SK-N-SH treated with all-trans-retinoic acid at 6 μM for 48 hours (cell line): Measurements from ENCODE around the gene PAQR8.

ENCODE experiments used
- ATAC-seq: fragments of 200-7000 bp; cut with Tn5 transposase; 3 replicates; pipeline ENCODE4 v1.9.1; 2020; ENCODE audit warnings: mild to moderate bottlenecking, moderate library complexity
- ARNTL ChIP-seq: fragments of 450-650 bp; formaldehyde crosslinking; IDR thresholded peaks from 2 replicates; pipeline ENCODE4 v1.5.0; 2020; ENCODE audit warnings: low read depth, mild to moderate bottlenecking, moderate library complexity, borderline replicate concordance
- BACH2 ChIP-seq: fragments of 250-450 bp; sonication (Bioruptor Pico); IDR thresholded peaks from 2 replicates; pipeline ENCODE4 v1.9.0; 2021; ENCODE audit warnings: mild to moderate bottlenecking, borderline replicate concordance
- CREB5 ChIP-seq: fragments of 250-450 bp; sonication (Bioruptor Pico); IDR thresholded peaks from 2 replicates; pipeline ENCODE4 v1.5.1; 2020; ENCODE audit warnings: low read depth, mild to moderate bottlenecking, moderate library complexity
- CSDC2 ChIP-seq: fragments of 250-450 bp; sonication (Bioruptor Pico); IDR thresholded peaks from 2 replicates; pipeline ENCODE4 v1.5.0; 2020; ENCODE audit warnings: mild to moderate bottlenecking, moderate library complexity
- CSRNP3 ChIP-seq: fragments of 250-450 bp; sonication (Bioruptor Pico); IDR thresholded peaks from 2 replicates; pipeline ENCODE4 v1.5.1; 2021; ENCODE audit warnings: mild to moderate bottlenecking, moderate library complexity
- ESRRG ChIP-seq: fragments of 250-450 bp; sonication (Bioruptor Pico); IDR thresholded peaks from 2 replicates; pipeline ENCODE4 v1.6.1; 2021; ENCODE audit warnings: mild to moderate bottlenecking
- GLIS3 ChIP-seq: fragments of 250-450 bp; sonication (Bioruptor Pico); IDR thresholded peaks from 2 replicates; pipeline ENCODE4 v1.5.0; 2020; ENCODE audit warnings: mild to moderate bottlenecking, moderate library complexity
- ISL1 ChIP-seq: fragments of 250-450 bp; sonication (Bioruptor Pico); IDR thresholded peaks from 2 replicates; pipeline ENCODE4 v2.1.2; 2022; ENCODE audit warnings: mild to moderate bottlenecking, moderate library complexity
- OSR1 ChIP-seq: fragments of 250-450 bp; sonication (Bioruptor Pico); IDR thresholded peaks from 2 replicates; pipeline ENCODE4 v1.8.0; 2022; ENCODE audit warnings: moderate library complexity, mild to moderate bottlenecking, inconsistent platforms
- PATZ1 ChIP-seq: fragments of 250-450 bp; sonication (Bioruptor Pico); IDR thresholded peaks from 2 replicates; pipeline ENCODE4 v1.8.0; 2020; ENCODE audit warnings: mild to moderate bottlenecking, moderate library complexity, borderline replicate concordance
- POU6F1 ChIP-seq: fragments of 250-450 bp; sonication (Bioruptor Pico); IDR thresholded peaks from 2 replicates; pipeline ENCODE4 v1.8.0; 2021; ENCODE audit warnings: low read depth, mild to moderate bottlenecking, moderate library complexity, borderline replicate concordance
- PPARA ChIP-seq: fragments of 250-450 bp; sonication (Bioruptor Pico); IDR thresholded peaks from 2 replicates; pipeline ENCODE4 v1.5.0; 2020; ENCODE audit warnings: mild to moderate bottlenecking, borderline replicate concordance
- RARB ChIP-seq: fragments of 250-450 bp; sonication (Bioruptor Pico); IDR thresholded peaks from 2 replicates; pipeline ENCODE4 v1.8.0; 2021; ENCODE audit warnings: mild to moderate bottlenecking, moderate library complexity
- SNAI2 ChIP-seq: fragments of 250-450 bp; sonication (Bioruptor Pico); IDR thresholded peaks from 2 replicates; pipeline ENCODE4 v1.5.0; 2020; ENCODE audit warnings: mild to moderate bottlenecking, moderate library complexity
- TCF4 ChIP-seq: fragments of 250-450 bp; sonication (Bioruptor Pico); IDR thresholded peaks from 2 replicates; pipeline ENCODE4 v1.8.0; 2021; ENCODE audit warnings: mild to moderate bottlenecking, moderate library complexity, borderline replicate concordance
- TOX ChIP-seq: fragments of 250-450 bp; sonication (Bioruptor Pico); IDR thresholded peaks from 2 replicates; pipeline ENCODE4 v1.8.0; 2021; ENCODE audit warnings: mild to moderate bottlenecking, moderate library complexity, borderline replicate concordance
- TSHZ2 ChIP-seq: fragments of 250-450 bp; sonication (Bioruptor Pico); IDR thresholded peaks from 2 replicates; pipeline ENCODE4 v1.5.0; 2020; ENCODE audit warnings: mild to moderate bottlenecking, moderate library complexity
- ZC3H10 ChIP-seq: fragments of 250-450 bp; sonication (Bioruptor Pico); IDR thresholded peaks from 2 replicates; pipeline ENCODE4 v1.5.1; 2021; ENCODE audit warnings: mild to moderate bottlenecking, moderate library complexity
- ZFP3 ChIP-seq: fragments of 250-450 bp; sonication (Bioruptor Pico); IDR thresholded peaks from 2 replicates; pipeline ENCODE4 v1.5.0; 2020; ENCODE audit warnings: mild to moderate bottlenecking, moderate library complexity
- ZFP30 ChIP-seq: fragments of 450-650 bp; formaldehyde crosslinking; IDR thresholded peaks from 2 replicates; pipeline ENCODE4 v1.5.0; 2022; ENCODE audit warnings: mild to moderate bottlenecking, moderate library complexity
- ZNF565 ChIP-seq: fragments of 450-650 bp; formaldehyde crosslinking; conservative IDR thresholded peaks from 2 replicates; pipeline ENCODE4 v1.5.0; 2020; ENCODE audit warnings: low read depth, mild to moderate bottlenecking, moderate library complexity
- ZNF70 ChIP-seq: fragments of 450-650 bp; formaldehyde crosslinking; IDR thresholded peaks from 2 replicates; pipeline ENCODE4 v1.5.0; 2020; ENCODE audit warnings: mild to moderate bottlenecking, moderate library complexity
- ZNF8 ChIP-seq: fragments of 450-650 bp; formaldehyde crosslinking; IDR thresholded peaks from 2 replicates; pipeline ENCODE4 v1.5.0; 2020; ENCODE audit warnings: mild to moderate bottlenecking, moderate library complexity

PAQR8 gene

GRCh38 chr6:52403086-52403485 is 41.1 kb downstream of the PAQR8 start (continued):
- TF ChIP-seq PATZ1 (CRISPR knock-in tag): no peak
- TF ChIP-seq CREB5 (CRISPR knock-in tag): no peak

GRCh38 chr6:52403627-52404026 is 41.7 kb downstream of the PAQR8 start:
- ATAC-seq: peak; percentile 36
- no peak for TF ChIP-seq RARB (CRISPR knock-in tag)
- no peak for TF ChIP-seq OSR1
- TF ChIP-seq CREB5 (CRISPR knock-in tag): no peak
- 0 out of 2 replicates have a peak, but pooled peaks have one; percentile 18 for TF ChIP-seq ISL1 (CRISPR knock-in tag)
- no peak for TF ChIP-seq BACH2
- TF ChIP-seq ARNTL (CRISPR knock-in tag): no peak
- 0 out of 2 replicates have a peak, but pooled peaks have one; percentile 23 for TF ChIP-seq CSRNP3 (CRISPR knock-in tag)
- TF ChIP-seq TOX: no peak
- no peak for TF ChIP-seq ZC3H10 (CRISPR knock-in tag)
- peak; percentile 45; the same call in 1 of the 2 replicates for TF ChIP-seq ZNF8 (CRISPR knock-in tag)
- no peak for TF ChIP-seq GLIS3 (CRISPR knock-in tag)
- TF ChIP-seq PPARA (CRISPR knock-in tag): no peak
- TF ChIP-seq CSDC2: no peak
- TF ChIP-seq ZNF70: no peak
- TF ChIP-seq ZNF565 (CRISPR knock-in tag): 0 out of 2 replicates have a peak, but pooled peaks have one; percentile 50
- no peak for TF ChIP-seq ZFP30 (CRISPR knock-in tag)
- no peak for TF ChIP-seq POU6F1 (CRISPR knock-in tag)
- TF ChIP-seq TCF4 (CRISPR knock-in tag): peak; percentile 25; the same call in 1 of the 2 replicates
- no peak for TF ChIP-seq ESRRG
- peak; percentile 75; the same call in 1 of the 2 replicates for TF ChIP-seq TSHZ2 (CRISPR knock-in tag)
- no peak for TF ChIP-seq PATZ1 (CRISPR knock-in tag)
- no peak for TF ChIP-seq SNAI2 (CRISPR knock-in tag)
- TF ChIP-seq ZFP3: no peak
